ENCODE data around the gene MRM3. TPM values are rescaled to one million over a fixed set of nuclear protein-coding genes. Genes with fewer than 3 reads are reported as not detected.

Gene MRM3
- total and polyA plus RNA-seq, 2 donors (not counting 1 experiment from before 2014, with no cell fraction given) = 11.6 to 20.9 TPM

DNA sequence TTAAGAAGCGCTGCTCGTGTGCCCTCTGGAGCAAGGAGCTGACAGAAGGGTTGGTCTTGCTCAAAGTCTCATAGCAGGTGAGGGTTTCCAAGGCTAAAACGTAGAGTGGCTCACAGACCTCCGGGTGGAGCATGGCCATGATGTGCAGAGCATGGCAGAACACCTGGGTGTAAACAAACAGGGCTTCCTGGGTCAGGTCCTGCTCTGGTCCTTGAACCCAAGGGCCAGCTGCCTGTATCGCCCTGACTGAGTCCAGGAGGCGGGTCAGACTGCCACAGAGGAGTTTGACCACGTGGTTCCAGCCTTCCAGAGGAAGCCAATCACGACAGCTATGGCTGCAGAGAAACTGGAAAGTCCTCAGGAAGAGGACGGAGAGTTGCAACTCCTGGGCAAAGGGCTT, 37.2 kb upstream of the MRM3 start:
- H3K79me2 ChIP-seq (ENCODE audit: control insufficient read depth, insufficient read depth, low read length) = peaks cover 19% of the 10 kb centered on the region
- H2AFZ ChIP-seq (ENCODE audit: insufficient read depth, low read depth, low read length, poor library complexity, severe bottlenecking) = no peak overlapping the region
- Mint-ChIP-seq H3K27me3 (no peaks in the 10 kb centered on the region), H3K4me1 (peaks cover 26% of the 10 kb centered on the region), H3K9me3 (ENCODE audit: insufficient read depth) (no peaks in the 10 kb centered on the region), H3K27ac (no peak overlapping the region), H3K4me3 (no peak overlapping the region)
- H3K4me2 ChIP-seq (replicated peaks; ENCODE audit: low read depth, low read length, poor library complexity, severe bottlenecking) = no peak overlapping the region
- intact Hi-C loops (cut with micrococcal nuclease) = no loop called here
- H3K27ac ChIP-seq (ENCODE audit: low read length in 2 of 2) = no peak overlapping the region
- WGBS (ENCODE audit: insufficient coverage) = 88% methylated on average over 9 of the region's 9 CpGs
- no peaks in the 10 kb centered on the region for H3K27me3 ChIP-seq (replicated peaks in 1 of 4; ENCODE audit: control extremely low read depth in 1 of 4, control insufficient read depth in 3 of 4, insufficient read depth in 4 of 4, low read length in 3 of 4)
- POLR2A ChIA-PET = no interaction called here
- H3K36me3 ChIP-seq (replicated peaks in 1 of 2; ENCODE audit: control extremely low read depth in 1 of 2, control insufficient read depth in 1 of 2, extremely low read depth in 1 of 2, insufficient read depth in 2 of 2, low read length in 1 of 2) = peaks cover 0 to 46% of the 10 kb centered on the region in 2 experiments
- H3K4me3 ChIP-seq (ENCODE audit: control extremely low read depth in 1 of 5, extremely low read depth in 1 of 5, insufficient read depth in 1 of 5, low read depth in 2 of 5, low read length in 4 of 5) = no peak overlapping the region
- CTCF ChIA-PET = no interaction called here
- peaks cover 24% of the 10 kb centered on the region for H4K20me1 ChIP-seq (ENCODE audit: control insufficient read depth, insufficient read depth, low read length, poor library complexity, severe bottlenecking)
- H3K9me3 ChIP-seq (ENCODE audit: control extremely low read depth in 1 of 3, control insufficient read depth in 2 of 3, insufficient read depth in 1 of 3, low read length in 2 of 3) = no peaks in the 10 kb centered on the region
- peaks cover 14 to 17% of the 10 kb centered on the region in 2 donors for H3K4me1 ChIP-seq (ENCODE audit: control insufficient read depth in 2 of 2, insufficient read depth in 2 of 2, low read length in 2 of 2)
- TF ChIP-seq, protein P1, sequence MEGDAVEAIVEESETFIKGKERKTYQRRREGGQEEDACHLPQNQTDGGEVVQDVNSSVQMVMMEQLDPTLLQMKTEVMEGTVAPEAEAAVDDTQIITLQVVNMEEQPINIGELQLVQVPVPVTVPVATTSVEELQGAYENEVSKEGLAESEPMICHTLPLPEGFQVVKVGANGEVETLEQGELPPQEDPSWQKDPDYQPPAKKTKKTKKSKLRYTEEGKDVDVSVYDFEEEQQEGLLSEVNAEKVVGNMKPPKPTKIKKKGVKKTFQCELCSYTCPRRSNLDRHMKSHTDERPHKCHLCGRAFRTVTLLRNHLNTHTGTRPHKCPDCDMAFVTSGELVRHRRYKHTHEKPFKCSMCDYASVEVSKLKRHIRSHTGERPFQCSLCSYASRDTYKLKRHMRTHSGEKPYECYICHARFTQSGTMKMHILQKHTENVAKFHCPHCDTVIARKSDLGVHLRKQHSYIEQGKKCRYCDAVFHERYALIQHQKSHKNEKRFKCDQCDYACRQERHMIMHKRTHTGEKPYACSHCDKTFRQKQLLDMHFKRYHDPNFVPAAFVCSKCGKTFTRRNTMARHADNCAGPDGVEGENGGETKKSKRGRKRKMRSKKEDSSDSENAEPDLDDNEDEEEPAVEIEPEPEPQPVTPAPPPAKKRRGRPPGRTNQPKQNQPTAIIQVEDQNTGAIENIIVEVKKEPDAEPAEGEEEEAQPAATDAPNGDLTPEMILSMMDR (IDR thresholded peaks at IDR 0.05) = no peak
- no peak for TF ChIP-seq EZH2 (IDR thresholded peaks at IDR 0.05; ENCODE audit: borderline replicate concordance, insufficient read depth, low read depth, low read length, poor library complexity, severe bottlenecking)
- no peak overlapping the region for H3K9ac ChIP-seq (ENCODE audit: low read length)
- no peak for DNase-seq
- ATAC-seq (ENCODE audit: low read depth) = no peak

DNA sequence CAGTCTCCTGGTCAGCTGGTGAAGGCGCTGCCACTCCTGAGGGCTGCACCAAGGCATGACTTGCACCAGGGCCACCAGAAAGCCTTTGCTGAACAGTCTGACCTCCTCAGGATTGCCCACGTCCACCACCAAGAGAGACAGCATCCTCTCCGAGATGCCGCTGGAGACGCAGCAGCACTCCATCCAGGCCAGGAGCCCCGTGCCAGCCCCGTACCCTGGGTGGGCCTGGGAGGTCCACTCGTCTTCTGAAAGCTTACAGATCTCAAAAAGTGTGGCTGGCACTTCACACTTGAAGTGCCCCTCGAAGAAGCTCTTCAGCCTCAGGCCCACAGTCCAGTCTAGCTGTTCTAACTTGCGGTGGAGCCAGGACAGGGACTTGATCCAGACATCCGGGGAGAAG, 36.7 kb upstream of the MRM3 start:
- Mint-ChIP-seq H3K27ac (no peak overlapping the region), H3K4me3 (no peak overlapping the region), H3K27me3 (no peaks in the 10 kb centered on the region), H3K4me1 (peaks cover 27% of the 10 kb centered on the region), H3K9me3 (ENCODE audit: insufficient read depth) (no peaks in the 10 kb centered on the region)
- ATAC-seq (ENCODE audit: low read depth) (no peak), DNase-seq (no peak)
- CTCF ChIA-PET = no interaction called here
- POLR2A ChIA-PET = no interaction called here
- Histone ChIP-seq H3K79me2 (ENCODE audit: control insufficient read depth, insufficient read depth, low read length) (peaks cover 24% of the 10 kb centered on the region), H3K9me3 (ENCODE audit: control extremely low read depth in 1 of 3, control insufficient read depth in 2 of 3, insufficient read depth in 1 of 3, low read length in 2 of 3) (no peaks in the 10 kb centered on the region), H3K4me3 (ENCODE audit: control extremely low read depth in 1 of 5, extremely low read depth in 1 of 5, insufficient read depth in 1 of 5, low read depth in 2 of 5, low read length in 4 of 5) (no peak overlapping the region), H3K27ac (ENCODE audit: low read length in 2 of 2) (no peak overlapping the region), H3K9ac (ENCODE audit: low read length) (no peak overlapping the region), H3K36me3 (replicated peaks in 1 of 2; ENCODE audit: control extremely low read depth in 1 of 2, control insufficient read depth in 1 of 2, extremely low read depth in 1 of 2, insufficient read depth in 2 of 2, low read length in 1 of 2) (peaks cover 0 to 46% of the 10 kb centered on the region in 2 experiments), H3K27me3 (replicated peaks in 1 of 4; ENCODE audit: control extremely low read depth in 1 of 4, control insufficient read depth in 3 of 4, insufficient read depth in 4 of 4, low read length in 3 of 4) (no peaks in the 10 kb centered on the region), H3K4me2 (replicated peaks; ENCODE audit: low read depth, low read length, poor library complexity, severe bottlenecking) (no peak overlapping the region), H3K4me1 (ENCODE audit: control insufficient read depth in 2 of 2, insufficient read depth in 2 of 2, low read length in 2 of 2) (peaks cover 14 to 16% of the 10 kb centered on the region in 2 donors), H4K20me1 (ENCODE audit: control insufficient read depth, insufficient read depth, low read length, poor library complexity, severe bottlenecking) (peaks cover 27% of the 10 kb centered on the region), H2AFZ (ENCODE audit: insufficient read depth, low read depth, low read length, poor library complexity, severe bottlenecking) (no peak overlapping the region)
- TF ChIP-seq EZH2 (IDR thresholded peaks at IDR 0.05; ENCODE audit: borderline replicate concordance, insufficient read depth, low read depth, low read length, poor library complexity, severe bottlenecking) = no peak
- TF ChIP-seq, protein P1 (IDR thresholded peaks at IDR 0.05) = no peak
- 99% methylated on average over 11 of the region's 11 CpGs for WGBS (ENCODE audit: insufficient coverage)
- intact Hi-C loops (cut with micrococcal nuclease) = no loop called here

All from B cell (primary cell).